Measurements from ENCODE around the gene WARS2.
"Not testable (repeated sequence)": the region's sequence is repeated elsewhere in the genome, so short reads cannot be mapped to it uniquely, and the experiment has no call there.

WARS2 gene

DNA sequence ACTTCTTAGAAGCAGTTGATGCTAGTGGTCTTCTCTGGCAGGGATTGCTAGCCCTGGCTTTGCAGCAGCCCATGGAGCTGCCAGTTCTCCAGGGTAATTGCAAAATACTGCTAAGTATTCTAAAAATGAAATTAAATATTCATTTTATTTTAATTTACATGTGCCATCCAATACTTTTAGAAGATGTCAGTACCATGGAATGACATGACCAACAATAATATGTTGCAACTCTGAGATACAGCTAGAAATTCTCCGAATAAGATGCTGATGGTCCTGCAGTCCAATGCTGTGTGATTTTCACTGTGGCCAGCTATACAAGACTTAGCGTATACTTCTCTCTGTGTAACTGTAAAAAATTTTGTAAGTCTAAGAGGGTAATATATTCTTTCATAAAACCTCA lies 20.0 kb upstream of the WARS2 start:
- TF ChIP-seq, protein P1, sequence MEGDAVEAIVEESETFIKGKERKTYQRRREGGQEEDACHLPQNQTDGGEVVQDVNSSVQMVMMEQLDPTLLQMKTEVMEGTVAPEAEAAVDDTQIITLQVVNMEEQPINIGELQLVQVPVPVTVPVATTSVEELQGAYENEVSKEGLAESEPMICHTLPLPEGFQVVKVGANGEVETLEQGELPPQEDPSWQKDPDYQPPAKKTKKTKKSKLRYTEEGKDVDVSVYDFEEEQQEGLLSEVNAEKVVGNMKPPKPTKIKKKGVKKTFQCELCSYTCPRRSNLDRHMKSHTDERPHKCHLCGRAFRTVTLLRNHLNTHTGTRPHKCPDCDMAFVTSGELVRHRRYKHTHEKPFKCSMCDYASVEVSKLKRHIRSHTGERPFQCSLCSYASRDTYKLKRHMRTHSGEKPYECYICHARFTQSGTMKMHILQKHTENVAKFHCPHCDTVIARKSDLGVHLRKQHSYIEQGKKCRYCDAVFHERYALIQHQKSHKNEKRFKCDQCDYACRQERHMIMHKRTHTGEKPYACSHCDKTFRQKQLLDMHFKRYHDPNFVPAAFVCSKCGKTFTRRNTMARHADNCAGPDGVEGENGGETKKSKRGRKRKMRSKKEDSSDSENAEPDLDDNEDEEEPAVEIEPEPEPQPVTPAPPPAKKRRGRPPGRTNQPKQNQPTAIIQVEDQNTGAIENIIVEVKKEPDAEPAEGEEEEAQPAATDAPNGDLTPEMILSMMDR (IDR thresholded peaks at IDR 0.05; ENCODE audit: poor library complexity, severe bottlenecking): no peak

DNA sequence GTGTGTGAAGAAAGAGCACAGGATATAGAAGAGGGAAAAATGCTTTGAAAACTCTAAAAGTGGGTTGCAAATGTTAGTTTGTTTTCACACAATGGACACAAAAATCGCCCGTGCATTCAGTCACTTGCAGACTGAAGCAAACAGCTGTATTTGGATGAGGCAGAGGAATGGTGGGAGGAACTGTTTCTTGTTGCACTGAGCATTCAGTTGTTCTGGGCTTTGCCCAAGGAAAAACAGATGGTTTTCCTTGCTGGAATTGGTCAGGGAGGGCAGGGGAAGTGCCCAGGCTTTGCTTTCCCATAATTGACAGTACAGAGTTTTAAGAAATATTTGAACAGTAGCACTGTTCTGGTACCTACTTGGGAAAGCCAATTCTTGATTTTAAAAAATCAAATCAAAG lies 19.5 kb upstream of the WARS2 start:
- H3K27me3 ChIP-seq (ENCODE audit: insufficient read depth, poor library complexity, severe bottlenecking): no peaks in the 10 kb centered on the region
- peaks cover 26% of the 10 kb centered on the region; the same call in 1 of the 2 replicates for H3K36me3 ChIP-seq (ENCODE audit: low read depth)
- no peak overlapping the region for H3K27ac ChIP-seq (ENCODE audit: poor library complexity, severe bottlenecking)
- no peak for DNase-seq (ENCODE audit: low spot score)
- no peaks in the 10 kb centered on the region for H3K9me3 ChIP-seq (ENCODE audit: severe bottlenecking)
- no peak for ATAC-seq (ENCODE audit: low read depth)
- no peak overlapping the region for H3K4me3 ChIP-seq (ENCODE audit: severe bottlenecking)
- TF ChIP-seq, protein P1 (IDR thresholded peaks at IDR 0.05; ENCODE audit: poor library complexity, severe bottlenecking): no peak
- no peaks in the 10 kb centered on the region for H3K4me1 ChIP-seq (ENCODE audit: insufficient read depth, poor library complexity, severe bottlenecking)

More for the DNA sequence above, 20.0 kb upstream of the WARS2 start:
- Histone ChIP-seq H3K4me1 (ENCODE audit: insufficient read depth, poor library complexity, severe bottlenecking) (no peaks in the 10 kb centered on the region), H3K27ac (ENCODE audit: poor library complexity, severe bottlenecking) (no peak overlapping the region), H3K27me3 (ENCODE audit: insufficient read depth, poor library complexity, severe bottlenecking) (no peaks in the 10 kb centered on the region), H3K9me3 (ENCODE audit: severe bottlenecking) (no peaks in the 10 kb centered on the region), H3K4me3 (ENCODE audit: severe bottlenecking) (no peak overlapping the region), H3K36me3 (ENCODE audit: low read depth) (peaks cover 22% of the 10 kb centered on the region; the same call in 1 of the 2 replicates)
- ATAC-seq (ENCODE audit: low read depth): no peak
- no peak for DNase-seq (ENCODE audit: low spot score)

DNA sequence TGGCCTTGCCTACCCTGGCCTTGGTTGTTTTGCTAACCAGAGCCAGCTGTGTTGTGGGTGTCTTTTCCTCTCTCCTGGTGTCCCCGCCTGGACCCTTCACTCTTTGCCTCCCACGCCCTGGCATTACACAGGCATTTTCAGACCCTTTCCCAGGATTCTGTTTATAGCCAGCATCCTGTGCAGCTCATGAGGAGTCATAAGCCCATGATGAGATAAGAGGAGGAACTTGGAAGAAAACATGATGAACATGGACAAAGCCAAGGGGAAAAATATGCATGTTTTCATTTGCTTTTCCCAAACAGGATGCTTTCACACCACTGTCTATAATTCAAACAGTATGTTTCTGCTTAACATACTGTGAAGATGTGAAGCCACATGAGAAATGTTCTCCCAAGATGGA lies 18.7 kb upstream of the WARS2 start:
- DNase-seq (ENCODE audit: low spot score) (no peak), ATAC-seq (ENCODE audit: low read depth) (no peak)
- no peaks in the 10 kb centered on the region for H3K4me1 ChIP-seq (ENCODE audit: insufficient read depth, poor library complexity, severe bottlenecking)
- no peak overlapping the region for H3K27ac ChIP-seq (ENCODE audit: poor library complexity, severe bottlenecking)
- no peaks in the 10 kb centered on the region for H3K27me3 ChIP-seq (ENCODE audit: insufficient read depth, poor library complexity, severe bottlenecking)
- TF ChIP-seq, protein P1 (IDR thresholded peaks at IDR 0.05; ENCODE audit: poor library complexity, severe bottlenecking): no peak
- no peak overlapping the region for H3K4me3 ChIP-seq (ENCODE audit: severe bottlenecking)
- H3K9me3 ChIP-seq (ENCODE audit: severe bottlenecking): no peaks in the 10 kb centered on the region
- H3K36me3 ChIP-seq (ENCODE audit: low read depth): peaks cover 28% of the 10 kb centered on the region; the same call in 1 of the 2 replicates

DNA sequence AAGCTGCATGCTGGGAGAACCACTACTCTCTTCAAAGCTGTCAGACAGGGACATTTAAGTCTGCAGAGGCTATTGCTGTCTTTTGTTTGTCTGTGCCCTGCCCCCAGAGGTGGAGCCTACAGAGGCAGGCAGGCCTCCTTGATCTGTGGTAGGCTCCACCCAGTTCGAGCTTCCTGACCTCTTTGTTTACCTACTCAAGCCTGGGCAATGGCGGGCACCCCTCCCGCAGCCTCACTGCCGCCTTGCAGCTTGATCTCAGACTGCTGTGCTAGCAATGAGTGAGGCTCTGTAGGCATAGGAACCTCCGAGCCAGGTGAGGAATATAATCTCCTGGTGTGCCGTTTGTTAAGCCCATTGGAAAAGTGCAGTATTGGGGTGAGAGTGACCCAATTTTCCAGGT lies 16.3 kb upstream of the WARS2 start:
- not testable (repeated sequence) for H3K4me1 ChIP-seq (ENCODE audit: insufficient read depth, poor library complexity, severe bottlenecking)
- H3K36me3 ChIP-seq (ENCODE audit: low read depth): peaks cover 28% of the 10 kb centered on the region; the same call in 1 of the 2 replicates

DNA sequence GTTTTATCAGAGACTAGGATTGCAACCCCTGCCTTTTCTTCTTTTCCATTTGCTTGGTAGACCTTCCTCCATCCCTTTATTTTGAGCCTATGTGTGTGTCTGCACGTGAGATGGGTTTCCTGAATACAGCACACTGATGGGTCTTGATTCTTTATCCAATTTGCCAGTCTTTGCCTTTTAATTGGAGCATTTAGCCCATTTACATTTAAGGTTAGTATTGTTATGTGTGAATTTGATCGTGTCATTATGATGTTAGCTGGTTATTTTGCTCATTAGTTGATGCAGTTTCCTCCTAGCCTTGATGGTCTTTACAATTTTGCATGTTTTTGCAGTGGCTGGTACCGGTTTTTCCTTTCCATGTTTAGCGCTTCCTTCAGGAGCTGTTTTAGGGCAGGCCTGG lies 14.6 kb upstream of the WARS2 start:
- not testable (repeated sequence) for ATAC-seq (ENCODE audit: low read depth); H3K9me3 ChIP-seq (ENCODE audit: severe bottlenecking); H3K4me1 ChIP-seq (ENCODE audit: insufficient read depth, poor library complexity, severe bottlenecking); H3K4me3 ChIP-seq (ENCODE audit: severe bottlenecking); DNase-seq (ENCODE audit: low spot score); H3K27ac ChIP-seq (ENCODE audit: poor library complexity, severe bottlenecking); H3K27me3 ChIP-seq (ENCODE audit: insufficient read depth, poor library complexity, severe bottlenecking)
- peaks cover 19% of the 10 kb centered on the region; the same call in 1 of the 2 replicates for H3K36me3 ChIP-seq (ENCODE audit: low read depth)

More for the DNA sequence above, 16.3 kb upstream of the WARS2 start:
- ATAC-seq (ENCODE audit: low read depth); H3K4me3 ChIP-seq (ENCODE audit: severe bottlenecking); DNase-seq (ENCODE audit: low spot score); H3K27me3 ChIP-seq (ENCODE audit: insufficient read depth, poor library complexity, severe bottlenecking); H3K9me3 ChIP-seq (ENCODE audit: severe bottlenecking); H3K27ac ChIP-seq (ENCODE audit: poor library complexity, severe bottlenecking): not testable (repeated sequence)

DNA sequence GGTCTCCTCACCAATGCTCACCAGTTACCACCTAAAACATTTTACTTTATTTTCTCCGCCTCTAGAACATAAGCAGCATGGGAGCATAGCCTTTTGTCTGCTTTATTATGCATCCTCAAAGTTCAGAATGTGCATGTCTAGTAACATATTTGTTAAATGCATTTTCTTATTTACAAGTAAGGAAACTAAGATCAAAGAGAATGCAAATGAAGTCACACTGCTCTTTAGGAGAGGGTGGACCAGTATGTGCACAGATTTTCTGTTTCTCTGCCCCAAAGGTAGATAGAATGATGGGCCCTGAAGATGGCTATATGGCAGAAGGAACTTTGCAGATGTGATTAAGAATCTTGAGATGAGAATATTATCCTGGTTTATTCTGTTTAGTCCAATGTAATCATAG lies 9.7 kb upstream of the WARS2 start:
- ATAC-seq (ENCODE audit: low read depth): no peak
- TF ChIP-seq, protein P1 (IDR thresholded peaks at IDR 0.05; ENCODE audit: poor library complexity, severe bottlenecking): no peak
- no peak overlapping the region for H3K27ac ChIP-seq (ENCODE audit: poor library complexity, severe bottlenecking)

More for the DNA sequence above, 9.7 kb upstream of the WARS2 start:
- Histone ChIP-seq H3K36me3 (ENCODE audit: low read depth) (peaks cover 4% of the 10 kb centered on the region; the same call in 1 of the 2 replicates), H3K9me3 (ENCODE audit: severe bottlenecking) (no peaks in the 10 kb centered on the region), H3K4me1 (ENCODE audit: insufficient read depth, poor library complexity, severe bottlenecking) (no peaks in the 10 kb centered on the region), H3K4me3 (ENCODE audit: severe bottlenecking) (no peak overlapping the region), H3K27me3 (ENCODE audit: insufficient read depth, poor library complexity, severe bottlenecking) (no peaks in the 10 kb centered on the region)
- DNase-seq (ENCODE audit: low spot score): no peak

Data from RWPE2 (cell line).